GM21717 (cell line): ENCODE results near the gene TMSB4X.
"Not testable (repeated sequence)": the region's sequence is repeated elsewhere in the genome, so short reads cannot be mapped to it uniquely, and the experiment has no call there.

Source experiments
- ATAC-seq: cut with Tn5 transposase; IDR thresholded peaks from one replicate; pipeline ENCODE4 v1.9.1; 2021; ENCODE audit warnings: mild to moderate bottlenecking, moderate library complexity; ENCODE audit not compliant: unreplicated experiment

TMSB4X gene

GRCh38 chrX:12975991-12976558 is 1.2 kb downstream of the TMSB4X start:
- ATAC-seq: no peak

GRCh38 chrX:12976819-12977732 is 2.2 kb downstream of the TMSB4X start:
- not testable (repeated sequence) for ATAC-seq

GRCh38 chrX:12977761-12978204 is 2.9 kb downstream of the TMSB4X start:
- peak; percentile 1 for ATAC-seq

- ATAC-seq: peak; percentile 45
Measured at GRCh38 chrX:12978205-12979025, 3.5 kb downstream of the TMSB4X start.

- ATAC-seq: no peak
Measured at GRCh38 chrX:12979026-12979607, 4.2 kb downstream of the TMSB4X start.

- ATAC-seq: no peak
Measured at GRCh38 chrX:12979616-12980015, 4.7 kb downstream of the TMSB4X start.

GRCh38 chrX:12980039-12980438 is 5.1 kb downstream of the TMSB4X start:
- ATAC-seq: not testable (repeated sequence)

- no peak for ATAC-seq
Measured at GRCh38 chrX:12981880-12982279, 7.0 kb downstream of the TMSB4X start.

- ATAC-seq: peak; percentile 71
Measured at GRCh38 chrX:12984603-12985319, 9.9 kb downstream of the TMSB4X start.

- peak; percentile 1 for ATAC-seq
Measured at GRCh38 chrX:12985331-12985730, 10.4 kb downstream of the TMSB4X start.

- peak; percentile 44 for ATAC-seq
Measured at GRCh38 chrX:12986164-12986779, 11.4 kb downstream of the TMSB4X start.

GRCh38 chrX:12986886-12987285 is 12.0 kb downstream of the TMSB4X start:
- ATAC-seq: no peak

- ATAC-seq: no peak
Measured at GRCh38 chrX:12987340-12987739, 12.4 kb downstream of the TMSB4X start.

- ATAC-seq: no peak
Measured at GRCh38 chrX:12987900-12988594, 13.1 kb downstream of the TMSB4X start.

- ATAC-seq: no peak
Measured at GRCh38 chrX:12988797-12989196, 13.9 kb downstream of the TMSB4X start.

- ATAC-seq: no peak
Measured at GRCh38 chrX:12989461-12989860, 14.6 kb downstream of the TMSB4X start.

GRCh38 chrX:12991575-12991974 is 16.7 kb downstream of the TMSB4X start:
- ATAC-seq: no peak

- ATAC-seq: no peak
Measured at GRCh38 chrX:12992544-12993118, 17.7 kb downstream of the TMSB4X start.

GRCh38 chrX:12993826-12994225 is 18.9 kb downstream of the TMSB4X start:
- ATAC-seq: no peak
